NCI-H1436 treated with DMSO at 0.1 percent for 48 hours (cell line): ENCODE results near the gene WDR18.

Experiments used
- DNase-seq: peaks from one replicate; lab custom pipeline; 2025; lab: John Stamatoyannopoulos, UW

WDR18 gene

GRCh38 chr19:1042689-1043511, 58.8 kb downstream of the WDR18 start:
- DNase-seq: no peak
